Spleen (tissue), 7 donors: ENCODE measurements around the gene FBXW8.

Experiments used
- POLR2A ChIP-seq, 3 donors: fragments of 450-650 bp; IDR thresholded peaks; one replicate each; pipeline ENCODE4 v1.5.1; 2017; ENCODE audit warnings: antibody characterized with exemption in 3 of 3, mild to moderate bottlenecking in 1 of 3
- POLR2AphosphoS5 ChIP-seq, 3 donors: sonication (generic); formaldehyde crosslinking; IDR thresholded peaks; one replicate each; pipeline ENCODE4 v1.5.1; 2017; ENCODE audit warnings: antibody characterized with exemption in 3 of 3
- TF ChIP-seq, protein P1 (sequence below), 11 experiments: fragments of 200-600 bp in 7 of 11; fragments of 450-650 bp in 4 of 11; sonication (generic) in 4 of 11; IDR thresholded peaks in 8 of 11; conservative IDR thresholded peaks in 3 of 11; 1 replicate in 7 of 11; 2 replicates in 4 of 11; pipeline versions ENCODE4 v1.4.0 to v1.8.0; 2016 to 2021; ENCODE audit warnings: antibody characterized with exemption in 11 of 11, inconsistent platforms in 4 of 11, mild to moderate bottlenecking in 1 of 11
- donor health status: DM: no; HTN: no; CAD: no; lungs with moderate emphysema.
- donor health status: DM: no; HTN: no; CAD: no.
- donor health status: DM: no; HTN: no; CAD: no.

GRCh38 chr12:116984098-116984497, 73.3 kb downstream of the FBXW8 start:
- TF ChIP-seq POLR2AphosphoS5 (IDR thresholded peaks at IDR 0.05), result no peak
- no peak for TF ChIP-seq POLR2A (IDR thresholded peaks at IDR 0.05)
- TF ChIP-seq, protein P1, sequence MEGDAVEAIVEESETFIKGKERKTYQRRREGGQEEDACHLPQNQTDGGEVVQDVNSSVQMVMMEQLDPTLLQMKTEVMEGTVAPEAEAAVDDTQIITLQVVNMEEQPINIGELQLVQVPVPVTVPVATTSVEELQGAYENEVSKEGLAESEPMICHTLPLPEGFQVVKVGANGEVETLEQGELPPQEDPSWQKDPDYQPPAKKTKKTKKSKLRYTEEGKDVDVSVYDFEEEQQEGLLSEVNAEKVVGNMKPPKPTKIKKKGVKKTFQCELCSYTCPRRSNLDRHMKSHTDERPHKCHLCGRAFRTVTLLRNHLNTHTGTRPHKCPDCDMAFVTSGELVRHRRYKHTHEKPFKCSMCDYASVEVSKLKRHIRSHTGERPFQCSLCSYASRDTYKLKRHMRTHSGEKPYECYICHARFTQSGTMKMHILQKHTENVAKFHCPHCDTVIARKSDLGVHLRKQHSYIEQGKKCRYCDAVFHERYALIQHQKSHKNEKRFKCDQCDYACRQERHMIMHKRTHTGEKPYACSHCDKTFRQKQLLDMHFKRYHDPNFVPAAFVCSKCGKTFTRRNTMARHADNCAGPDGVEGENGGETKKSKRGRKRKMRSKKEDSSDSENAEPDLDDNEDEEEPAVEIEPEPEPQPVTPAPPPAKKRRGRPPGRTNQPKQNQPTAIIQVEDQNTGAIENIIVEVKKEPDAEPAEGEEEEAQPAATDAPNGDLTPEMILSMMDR (IDR thresholded peaks at IDR 0.05 in 8 of 11, conservative IDR thresholded peaks at IDR 0.05 in 3 of 11), result no peak
